H1 (cell line): ENCODE data around the gene ANKRD7. TPM values are rescaled to one million over a fixed set of nuclear protein-coding genes. Genes with fewer than 3 reads are reported as not detected.

Source experiments
- HDAC6 ChIP-seq: IDR thresholded peaks from one replicate; pipeline ENCODE4 v1.7.1; 2012; ENCODE audit warnings: low read depth, mild to moderate bottlenecking, inconsistent platforms, low read length, moderate library complexity
- NANOG ChIP-seq: IDR thresholded peaks from 2 replicates; pipeline ENCODE4 v1.6.1; 2011; ENCODE audit warnings: low read length, low read depth, mild to moderate bottlenecking, inconsistent platforms; ENCODE audit not compliant: insufficient read depth, poor library complexity, severe bottlenecking
- polyA plus RNA-seq, 7 experiments: library from polyadenylated mRNA; depleted of rRNA in 3 of 7; stranded (reverse) in 5 of 7; unstranded in 2 of 7; fragments of >200 nt in 5 of 7; fragments of 200-250 nt in 2 of 7; gene quantifications; 1 replicate in 5 of 7; 2 replicates in 1 of 7; 4 replicates in 1 of 7; pipeline versions ENCODE4 v1.2.1 to v1.2.3, GENCODE V29; 2011 to 2013; ENCODE audit warnings: missing spikeins in 2 of 7, mixed read lengths in 2 of 7
- total RNA-seq: library from RNA; stranded (reverse); fragmentation: NEBNext Ultra II Directional; extraction: Animal tissue kit (Norgen Biotek cat#: 25700); gene quantifications from 2 replicates; pipeline ENCODE4 v1.2.1, GENCODE V29; 2021

Gene ANKRD7
- total and polyA plus RNA-seq, 2 of the 8 experiments (the other 6 are each of a cell fraction or from before 2014, with no cell fraction given), result not detected

DNA sequence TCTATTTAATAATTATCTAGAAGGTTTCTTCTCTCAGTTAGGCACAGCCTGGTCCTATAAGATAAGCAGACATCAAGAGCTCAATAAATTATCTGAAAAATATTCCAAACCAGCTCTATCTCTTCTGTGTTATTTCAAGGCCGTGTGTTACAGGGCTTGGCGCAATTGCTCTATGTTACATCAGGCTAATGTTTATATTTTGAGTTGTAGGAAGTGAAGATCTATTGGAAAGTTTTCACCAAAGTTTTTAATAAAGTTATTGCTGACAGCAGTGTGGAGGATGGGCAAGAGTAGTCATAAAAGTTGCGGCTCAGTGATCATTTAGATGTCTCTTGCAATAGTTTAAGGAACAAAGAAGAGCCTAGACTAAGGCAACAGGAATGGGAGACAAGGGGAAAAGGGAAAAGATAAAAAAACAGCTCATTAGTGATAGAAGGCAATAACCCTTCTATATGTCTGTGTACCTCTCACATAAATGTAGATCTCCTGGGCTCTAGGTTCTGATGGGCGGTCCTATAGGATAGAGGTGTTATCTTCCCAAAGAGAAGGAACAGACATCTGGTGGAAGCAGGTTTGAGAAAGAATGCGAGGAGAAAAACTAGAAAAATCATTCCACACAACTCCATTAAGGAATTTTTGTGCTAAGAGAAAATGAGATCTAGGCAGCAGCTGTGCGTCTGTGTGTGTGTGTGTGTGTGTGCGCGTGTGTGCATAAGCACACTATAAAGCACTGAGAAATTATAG lies 5.9 kb upstream of the ANKRD7 start (continued):
- TF ChIP-seq NANOG (no peak), HDAC6 (no peak)
